Measurements from ENCODE around the gene GAB1. TPM values are rescaled to one million over a fixed set of nuclear protein-coding genes. Genes with fewer than 3 reads are reported as not detected.

Gene GAB1
- total and polyA plus RNA-seq, 2 donors (not counting 1 experiment from before 2014, with no cell fraction given), result 4.7 to 10.8 TPM

GRCh38 chr4:143377611-143378099 lies 41.0 kb downstream of the GAB1 start:
- TF ChIP-seq EZH2 (IDR thresholded peaks at IDR 0.05; ENCODE audit: borderline replicate concordance, insufficient read depth, low read depth, low read length, poor library complexity, severe bottlenecking) (no peak), CTCF (IDR thresholded peaks at IDR 0.05) (no peak)
- peak; percentile 60 for DNase-seq
- ATAC-seq (ENCODE audit: low read depth), result peak; percentile 52
- POLR2A ChIA-PET, result interaction anchor here (0.9 to 1.0 kb wide), 2 partner anchors 41 to 136 kb away, joined by 3 to 5 read pairs; partner anchors contain the start of genes GAB1 and SMARCA5
- CTCF ChIA-PET, result interaction anchor here (0.6 to 4.1 kb wide), 6 partner anchors 19 to 107 kb away, joined by 3 to 22 read pairs (median 14); partner anchors contain the start of gene GAB1
- Histone ChIP-seq H3K36me3 (replicated peaks in 1 of 2; ENCODE audit: control extremely low read depth in 1 of 2, control insufficient read depth in 1 of 2, extremely low read depth in 1 of 2, insufficient read depth in 2 of 2, low read length in 1 of 2) (no peaks in the 10 kb centered on the region), H3K9me3 (ENCODE audit: control extremely low read depth in 1 of 3, control insufficient read depth in 2 of 3, insufficient read depth in 1 of 3, low read length in 2 of 3) (no peaks in the 10 kb centered on the region), H3K4me1 (ENCODE audit: control insufficient read depth in 2 of 2, insufficient read depth in 2 of 2, low read length in 2 of 2) (peaks cover 55 to 68% of the 10 kb centered on the region in 2 donors), H2AFZ (ENCODE audit: insufficient read depth, low read depth, low read length, poor library complexity, severe bottlenecking) (peak overlapping the region; percentile 60), H3K79me2 (ENCODE audit: control insufficient read depth, insufficient read depth, low read length) (peaks cover 69% of the 10 kb centered on the region), H3K4me2 (replicated peaks; ENCODE audit: low read depth, low read length, poor library complexity, severe bottlenecking) (peak overlapping the region; percentile 67), H3K9ac (ENCODE audit: low read length) (peak overlapping the region; percentile 36), H3K4me3 (ENCODE audit: control extremely low read depth in 1 of 5, extremely low read depth in 1 of 5, insufficient read depth in 1 of 5, low read depth in 2 of 5, low read length in 4 of 5) (peak overlapping the region in 3 of 5 experiments; percentile 8 to 46 (median 23)), H3K27me3 (replicated peaks in 1 of 4; ENCODE audit: control extremely low read depth in 1 of 4, control insufficient read depth in 3 of 4, insufficient read depth in 4 of 4, low read length in 3 of 4) (no peaks in the 10 kb centered on the region), H3K27ac (ENCODE audit: low read length in 2 of 2) (peak overlapping the region; percentile 74 to 86), H4K20me1 (ENCODE audit: control insufficient read depth, insufficient read depth, low read length, poor library complexity, severe bottlenecking) (no peaks in the 10 kb centered on the region)
- H3K27me3 Mint-ChIP-seq, result no peaks in the 10 kb centered on the region
- H3K27ac Mint-ChIP-seq, result peak overlapping the region; percentile 84
- no CpG with 5 or more reads among the region's 7 CpGs for WGBS (ENCODE audit: insufficient coverage)
- H3K4me1 Mint-ChIP-seq, result peaks cover 70% of the 10 kb centered on the region
- no peaks in the 10 kb centered on the region for H3K9me3 Mint-ChIP-seq (ENCODE audit: insufficient read depth)
- H3K4me3 Mint-ChIP-seq, result peak overlapping the region; percentile 77
- intact Hi-C loops (cut with micrococcal nuclease), result loop anchor here (2.0 to 5.0 kb wide), 3 partner anchors 19 to 40 kb away; partner anchors contain the start of gene GAB1

GRCh38 chr4:143380629-143381028 lies 44.0 kb downstream of the GAB1 start:
- Mint-ChIP-seq H3K27me3 (no peaks in the 10 kb centered on the region), H3K4me1 (peaks cover 79% of the 10 kb centered on the region), H3K4me3 (no peak overlapping the region), H3K9me3 (ENCODE audit: insufficient read depth) (no peaks in the 10 kb centered on the region), H3K27ac (peak overlapping the region; percentile 35)
- no peaks in the 10 kb centered on the region for H3K9me3 ChIP-seq (ENCODE audit: control extremely low read depth in 1 of 3, control insufficient read depth in 2 of 3, insufficient read depth in 1 of 3, low read length in 2 of 3)
- H3K4me2 ChIP-seq (replicated peaks; ENCODE audit: low read depth, low read length, poor library complexity, severe bottlenecking), result no peak overlapping the region
- no peak for DNase-seq
- H3K9ac ChIP-seq (ENCODE audit: low read length), result no peak overlapping the region
- H3K36me3 ChIP-seq (replicated peaks in 1 of 2; ENCODE audit: control extremely low read depth in 1 of 2, control insufficient read depth in 1 of 2, extremely low read depth in 1 of 2, insufficient read depth in 2 of 2, low read length in 1 of 2), result no peaks in the 10 kb centered on the region
- no peak overlapping the region for H3K4me3 ChIP-seq (ENCODE audit: control extremely low read depth in 1 of 5, extremely low read depth in 1 of 5, insufficient read depth in 1 of 5, low read depth in 2 of 5, low read length in 4 of 5)
- WGBS (ENCODE audit: insufficient coverage), result no CpG with 5 or more reads among the region's 3 CpGs
- H2AFZ ChIP-seq (ENCODE audit: insufficient read depth, low read depth, low read length, poor library complexity, severe bottlenecking), result no peak overlapping the region
- no peaks in the 10 kb centered on the region for H3K27me3 ChIP-seq (replicated peaks in 1 of 4; ENCODE audit: control extremely low read depth in 1 of 4, control insufficient read depth in 3 of 4, insufficient read depth in 4 of 4, low read length in 3 of 4)
- H3K4me1 ChIP-seq (ENCODE audit: control insufficient read depth in 2 of 2, insufficient read depth in 2 of 2, low read length in 2 of 2), result peaks cover 70 to 83% of the 10 kb centered on the region in 2 donors
- H3K27ac ChIP-seq (ENCODE audit: low read length in 2 of 2), result peak overlapping the region in 1 of 2 donors; percentile 82
- TF ChIP-seq EZH2 (IDR thresholded peaks at IDR 0.05; ENCODE audit: borderline replicate concordance, insufficient read depth, low read depth, low read length, poor library complexity, severe bottlenecking) (no peak), CTCF (IDR thresholded peaks at IDR 0.05) (no peak)
- H4K20me1 ChIP-seq (ENCODE audit: control insufficient read depth, insufficient read depth, low read length, poor library complexity, severe bottlenecking), result no peaks in the 10 kb centered on the region
- ChIA-PET POLR2A (no interaction called here), CTCF (no interaction called here)
- intact Hi-C loops (cut with micrococcal nuclease), result no loop called here
- peaks cover 72% of the 10 kb centered on the region for H3K79me2 ChIP-seq (ENCODE audit: control insufficient read depth, insufficient read depth, low read length)
- no peak for ATAC-seq (ENCODE audit: low read depth)
